MM.1S (cell line): ENCODE measurements around the gene HPSE2.

Experiments
- DNase-seq: peaks from one replicate; pipeline ENCODE4 v3.0.0-alpha.2; 2015
- H2AFZ ChIP-seq: fragments of 300-600 bp; sonication (generic); 2 replicates; pipeline ENCODE4 v1.6.0; 2016; ENCODE audit warnings: antibody characterized with exemption, low read length
- H3F3A ChIP-seq: fragments of 300-600 bp; sonication (generic); 2 replicates; pipeline ENCODE4 v1.6.1; 2016; ENCODE audit warnings: mild to moderate bottlenecking, antibody characterized with exemption, low read length, moderate library complexity, mixed read lengths; ENCODE audit not compliant: insufficient read depth
- H3K27ac ChIP-seq: fragments of 300-600 bp; sonication (generic); 2 replicates; pipeline ENCODE4 v1.5.1; 2016; ENCODE audit warnings: mild to moderate bottlenecking, low read length
- H3K27me3 ChIP-seq: fragments of 300-600 bp; sonication (generic); replicated peaks from 2 replicates; pipeline ENCODE4 v1.6.0; 2016; ENCODE audit warnings: low read length; ENCODE audit not compliant: insufficient read depth
- H3K36me3 ChIP-seq: fragments of 300-600 bp; sonication (generic); replicated peaks from 2 replicates; pipeline ENCODE4 v1.6.1; 2016; ENCODE audit warnings: mild to moderate bottlenecking, low read length, mixed read lengths; ENCODE audit not compliant: insufficient read depth
- H3K4me1 ChIP-seq: fragments of 300-600 bp; sonication (generic); 2 replicates; pipeline ENCODE4 v1.6.1; 2016; ENCODE audit warnings: low read length, mixed read lengths
- H3K4me2 ChIP-seq: fragments of 300-600 bp; sonication (generic); 2 replicates; pipeline ENCODE4 v1.6.0; 2016; ENCODE audit warnings: low read depth, low read length
- H3K4me3 ChIP-seq: fragments of 300-600 bp; sonication (generic); 2 replicates; pipeline ENCODE4 v1.5.1; 2016; ENCODE audit warnings: low read length, mixed read lengths
- H3K79me2 ChIP-seq: fragments of 300-600 bp; sonication (generic); 2 replicates; pipeline ENCODE4 v1.6.1; 2016; ENCODE audit warnings: mixed run types, low read length, mixed read lengths
- H3K9ac ChIP-seq: fragments of 300-600 bp; sonication (generic); 2 replicates; pipeline ENCODE4 v1.6.1; 2016; ENCODE audit warnings: low read length, mixed read lengths
- H3K9me2 ChIP-seq: fragments of 300-600 bp; sonication (generic); replicated peaks from 2 replicates; pipeline ENCODE4 v1.6.1; 2016; ENCODE audit warnings: mild to moderate bottlenecking, low read length, mixed read lengths; ENCODE audit not compliant: insufficient read depth
- H3K9me3 ChIP-seq: fragments of 300-600 bp; sonication (generic); replicated peaks from 2 replicates; pipeline ENCODE4 v1.6.1; 2016; ENCODE audit warnings: mild to moderate bottlenecking, low read length, mixed read lengths; ENCODE audit not compliant: insufficient read depth
- H4K20me1 ChIP-seq: fragments of 300-600 bp; sonication (generic); 2 replicates; pipeline ENCODE4 v1.6.1; 2016; ENCODE audit warnings: mild to moderate bottlenecking, low read length, moderate library complexity, mixed read lengths; ENCODE audit not compliant: insufficient read depth
- EZH2 ChIP-seq: fragments of 300-600 bp; sonication (generic); optimal IDR thresholded peaks from 2 replicates; pipeline ENCODE3; 2017; ENCODE audit warnings: low read depth, mild to moderate bottlenecking, antibody characterized with exemption, low read length, mixed read lengths
- EZH2phosphoT487 ChIP-seq: fragments of 300-600 bp; sonication (generic); IDR thresholded peaks from 2 replicates; pipeline ENCODE4 v1.6.1; 2018; ENCODE audit warnings: antibody characterized with exemption, low read length
- TF ChIP-seq, protein P1 (sequence below): fragments of 300-600 bp; sonication (generic); IDR thresholded peaks from 2 replicates; pipeline ENCODE4 v1.5.1; 2016; ENCODE audit warnings: antibody characterized with exemption, low read length, mixed read lengths

HPSE2 gene

DNA sequence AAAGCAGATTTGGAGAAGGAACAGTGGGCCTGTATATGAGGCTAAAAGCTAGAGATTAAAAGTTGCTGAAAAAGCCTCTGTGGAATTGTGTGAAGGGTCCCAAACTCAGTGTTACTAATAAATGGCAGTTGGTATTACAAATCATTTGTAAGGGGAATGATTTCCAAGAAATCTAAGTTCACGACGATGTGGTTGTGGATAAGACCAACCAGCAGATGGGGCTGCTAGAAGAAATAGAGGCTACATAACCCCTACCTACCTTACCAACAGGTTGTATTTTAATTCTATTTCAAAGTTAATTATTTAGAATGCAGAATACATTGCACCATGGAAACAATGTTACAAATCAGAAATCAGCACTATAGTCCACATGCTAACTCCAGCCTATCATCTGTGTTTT, 377.1 kb downstream of the HPSE2 start:
- H3K4me3 ChIP-seq, result no peak overlapping the region
- no peaks in the 10 kb centered on the region for H3K27me3 ChIP-seq
- peaks cover 10% of the 10 kb centered on the region for H3K4me1 ChIP-seq
- H3F3A ChIP-seq, result no peaks in the 10 kb centered on the region
- no peak overlapping the region for H3K27ac ChIP-seq
- no peak overlapping the region for H2AFZ ChIP-seq
- no peaks in the 10 kb centered on the region for H3K9me3 ChIP-seq
- DNase-seq, result no peak
- no peak overlapping the region for H3K9ac ChIP-seq
- H3K4me2 ChIP-seq, result no peak overlapping the region
- H4K20me1 ChIP-seq, result no peaks in the 10 kb centered on the region
- H3K79me2 ChIP-seq, result no peaks in the 10 kb centered on the region
- no peaks in the 10 kb centered on the region; the same call in 1 of the 2 replicates for H3K9me2 ChIP-seq
- TF ChIP-seq, protein P1, sequence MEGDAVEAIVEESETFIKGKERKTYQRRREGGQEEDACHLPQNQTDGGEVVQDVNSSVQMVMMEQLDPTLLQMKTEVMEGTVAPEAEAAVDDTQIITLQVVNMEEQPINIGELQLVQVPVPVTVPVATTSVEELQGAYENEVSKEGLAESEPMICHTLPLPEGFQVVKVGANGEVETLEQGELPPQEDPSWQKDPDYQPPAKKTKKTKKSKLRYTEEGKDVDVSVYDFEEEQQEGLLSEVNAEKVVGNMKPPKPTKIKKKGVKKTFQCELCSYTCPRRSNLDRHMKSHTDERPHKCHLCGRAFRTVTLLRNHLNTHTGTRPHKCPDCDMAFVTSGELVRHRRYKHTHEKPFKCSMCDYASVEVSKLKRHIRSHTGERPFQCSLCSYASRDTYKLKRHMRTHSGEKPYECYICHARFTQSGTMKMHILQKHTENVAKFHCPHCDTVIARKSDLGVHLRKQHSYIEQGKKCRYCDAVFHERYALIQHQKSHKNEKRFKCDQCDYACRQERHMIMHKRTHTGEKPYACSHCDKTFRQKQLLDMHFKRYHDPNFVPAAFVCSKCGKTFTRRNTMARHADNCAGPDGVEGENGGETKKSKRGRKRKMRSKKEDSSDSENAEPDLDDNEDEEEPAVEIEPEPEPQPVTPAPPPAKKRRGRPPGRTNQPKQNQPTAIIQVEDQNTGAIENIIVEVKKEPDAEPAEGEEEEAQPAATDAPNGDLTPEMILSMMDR, result no peak
- TF ChIP-seq EZH2phosphoT487, result no peak
- no peak for TF ChIP-seq EZH2
- H3K36me3 ChIP-seq, result no peaks in the 10 kb centered on the region

DNA sequence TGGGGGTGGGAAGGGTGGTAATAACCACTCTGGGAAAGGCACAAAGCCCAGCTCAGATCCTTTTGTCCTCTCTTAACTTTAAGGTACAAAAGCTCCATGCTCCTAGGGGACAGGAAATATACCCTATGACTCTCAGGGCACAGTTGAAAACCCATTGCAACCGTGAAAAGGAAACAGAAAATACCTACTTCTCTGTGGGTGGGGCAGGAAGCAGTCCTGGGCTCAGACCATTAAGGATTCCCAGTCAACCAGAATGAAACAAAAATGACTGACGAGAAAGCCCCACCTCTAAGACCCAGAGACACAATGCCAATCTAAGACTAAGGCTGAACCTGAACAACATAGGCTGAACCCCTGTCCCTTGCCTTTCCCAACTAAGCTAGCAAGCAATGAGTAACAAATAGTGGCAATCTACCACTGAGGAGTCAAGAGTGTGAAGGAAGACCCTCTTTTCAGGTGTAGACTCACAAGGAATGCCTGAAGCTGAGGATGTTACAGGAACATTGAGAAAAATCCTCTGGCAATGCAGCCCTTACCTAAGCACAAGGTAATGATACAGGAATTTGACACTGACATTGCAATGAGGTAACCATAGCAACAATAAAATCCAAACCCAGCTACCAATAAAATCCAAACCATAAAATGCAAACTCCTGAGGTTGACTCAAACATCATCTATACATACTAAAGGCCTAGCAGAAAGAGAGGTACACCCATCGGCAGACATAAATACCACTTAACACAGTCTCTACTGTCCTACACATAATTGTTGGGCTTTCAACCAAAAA, 380.1 kb downstream of the HPSE2 start:
- TF ChIP-seq EZH2phosphoT487 (no peak), EZH2 (no peak)
- TF ChIP-seq, protein P1, result no peak
- 0 out of 2 replicates have a peak overlapping the region, but pooled peaks have one; percentile 10 for H3K4me3 ChIP-seq

DNA sequence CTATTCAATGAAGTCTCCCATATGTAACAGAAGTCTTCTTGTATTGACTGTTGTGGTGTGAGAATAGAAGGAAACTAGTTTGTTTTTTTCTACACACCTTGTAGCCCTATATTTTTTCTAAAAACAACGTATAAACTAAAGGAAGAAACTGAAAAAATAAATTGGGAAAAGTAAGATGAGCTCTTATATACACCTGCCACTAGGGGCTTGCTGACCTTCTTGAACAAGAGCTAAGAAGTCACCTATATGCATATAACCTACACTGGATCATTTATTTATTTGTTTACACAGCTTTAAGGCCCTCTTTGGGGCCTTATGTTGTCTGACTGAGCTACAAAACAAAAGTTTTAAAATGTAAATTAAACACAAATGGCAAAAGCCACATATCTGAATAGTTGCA, 383.0 kb downstream of the HPSE2 start:
- no peak for DNase-seq
- H3K79me2 ChIP-seq, result no peaks in the 10 kb centered on the region
- H3K27me3 ChIP-seq, result no peaks in the 10 kb centered on the region
- no peak overlapping the region for H3K4me2 ChIP-seq
- H3K9me2 ChIP-seq, result no peaks in the 10 kb centered on the region; the same call in 1 of the 2 replicates
- peaks cover 10% of the 10 kb centered on the region for H3K4me1 ChIP-seq
- H3F3A ChIP-seq, result no peaks in the 10 kb centered on the region
- no peak for TF ChIP-seq EZH2phosphoT487
- TF ChIP-seq, protein P1, result peak; percentile 17; the same call in 1 of the 2 replicates
- H4K20me1 ChIP-seq, result no peaks in the 10 kb centered on the region
- H3K27ac ChIP-seq, result no peak overlapping the region
- no peak overlapping the region for H2AFZ ChIP-seq
- H3K9ac ChIP-seq, result no peak overlapping the region
- H3K36me3 ChIP-seq, result no peaks in the 10 kb centered on the region
- no peak overlapping the region for H3K4me3 ChIP-seq
- no peaks in the 10 kb centered on the region for H3K9me3 ChIP-seq

More for the DNA sequence above, 380.1 kb downstream of the HPSE2 start:
- DNase-seq, result peak; percentile 61
- Histone ChIP-seq H3K4me1 (peaks cover 10% of the 10 kb centered on the region), H3K27me3 (no peaks in the 10 kb centered on the region), H3K79me2 (no peaks in the 10 kb centered on the region), H3K27ac (peak overlapping the region; percentile 14; the same call in 1 of the 2 replicates), H3K36me3 (no peaks in the 10 kb centered on the region), H4K20me1 (no peaks in the 10 kb centered on the region), H3K4me2 (peak overlapping the region; percentile 24), H3K9me2 (no peaks in the 10 kb centered on the region; the same call in 1 of the 2 replicates), H3K9me3 (no peaks in the 10 kb centered on the region), H3F3A (no peaks in the 10 kb centered on the region), H3K9ac (no peak overlapping the region), H2AFZ (peak overlapping the region; percentile 78)
